K562 (cell line): Measurements from ENCODE around the gene RCHY1. TPM values are rescaled to one million over a fixed set of nuclear protein-coding genes. Genes with fewer than 3 reads are reported as not detected.
A peak's percentile ranks its signal among the peaks of the same experiment; 100 is the strongest.

Experiments
- ATAC-seq: fragments of 200-7000 bp; cut with Tn5 transposase; 3 replicates; pipeline ENCODE4 v1.9.1; 2020; ENCODE audit warnings: moderate library complexity
- BruUV-seq: library from RNA; stranded (reverse); fragments of 400-500 nt; replicated peaks from 2 replicates; lab custom pipeline; 2021; lab: Mats Ljungman, UMichigan
- CTCF ChIA-PET: fragments of 300-600 bp; formaldehyde crosslinking; extraction: SDS; loops from one replicate; lab custom pipeline; 2021; ENCODE audit warnings: low intra/inter-chr PET ratio; lab: Yijun Ruan, JAX
- POLR2A ChIA-PET: fragments of 300-600, 350-650 bp; sonication (Branson Sonifier 250); formaldehyde crosslinking; extraction: SDS; loops from one replicate; lab custom pipeline; 2021; ENCODE audit warnings: antibody characterized with exemption, inconsistent platforms; lab: Yijun Ruan, JAX
- DNase-seq, 4 experiments: peaks; one replicate each; pipeline versions ENCODE4 v3.0.0 to v3.0.0-alpha.2; 2011 to 2018; ENCODE audit warnings: low spot score in 3 of 4, mixed read lengths in 3 of 4; ENCODE audit errors: extremely low read depth in 1 of 4
- FAIRE-seq: peaks from 2 replicates; lab custom pipeline; 2011; peaks lifted over from hg19 to GRCh38; lab: Jason Lieb, UNC
- H2AFZ ChIP-seq: 2 replicates; pipeline ENCODE4 v1.6.0; 2011; ENCODE audit warnings: low read depth, low read length, control low read depth, inconsistent platforms
- H3K27ac ChIP-seq: fragments of 200-600 bp; 3 replicates; pipeline ENCODE4 v1.8.0; 2011; ENCODE audit warnings: low read depth, mild to moderate bottlenecking, control low read depth, inconsistent platforms, low read length, moderate library complexity, mixed read lengths; ENCODE audit errors: extremely low read depth
- H3K27me3 ChIP-seq, 2 experiments: fragments of 300-600 bp in 1 of 2; 2 replicates in 1 of 2; 3 replicates in 1 of 2; pipeline versions ENCODE4 v1.6.0 to v1.8.0; 2011; ENCODE audit warnings: inconsistent platforms in 2 of 2, low read length in 2 of 2, mild to moderate bottlenecking in 1 of 2, mixed read lengths in 1 of 2, moderate library complexity in 1 of 2; ENCODE audit not compliant: control insufficient read depth in 2 of 2, insufficient read depth in 2 of 2
- H3K36me3 ChIP-seq: fragments of 300-600 bp; 3 replicates; pipeline ENCODE4 v1.8.0; 2011; ENCODE audit warnings: mild to moderate bottlenecking, low read length, inconsistent platforms; ENCODE audit not compliant: control insufficient read depth, insufficient read depth
- H3K4me1 ChIP-seq, 2 experiments: fragments of 200-600 bp in 1 of 2; replicated peaks in 1 of 2; 2 replicates in 1 of 2; 3 replicates in 1 of 2; pipeline versions ENCODE4 v1.5.1 to v1.8.0; 2011; ENCODE audit warnings: inconsistent platforms in 2 of 2, low read length in 2 of 2, mild to moderate bottlenecking in 1 of 2, mixed read lengths in 1 of 2, moderate library complexity in 1 of 2; ENCODE audit not compliant: control insufficient read depth in 2 of 2, insufficient read depth in 2 of 2
- H3K4me2 ChIP-seq: 2 replicates; pipeline ENCODE4 v1.6.1; 2011; ENCODE audit warnings: low read length, control low read depth, inconsistent platforms, mixed read lengths; ENCODE audit not compliant: insufficient read depth
- H3K4me3 ChIP-seq: fragments of 200-600 bp; sonication (generic), shearing (Covaris generic); 2 replicates; pipeline ENCODE4 v1.5.1; 2016; ENCODE audit warnings: control low read depth, inconsistent platforms
- H3K79me2 ChIP-seq: fragments of 200-600 bp; 3 replicates; pipeline ENCODE4 v1.8.0; 2011; ENCODE audit warnings: low read length, inconsistent platforms; ENCODE audit not compliant: control insufficient read depth, insufficient read depth
- H3K9ac ChIP-seq, 2 experiments: 2 replicates each; pipeline versions ENCODE4 v1.6.0 to v1.6.1; 2011; ENCODE audit warnings: low read depth in 2 of 2, low read length in 2 of 2, control low read depth in 1 of 2, inconsistent platforms in 1 of 2, mild to moderate bottlenecking in 1 of 2, mixed read lengths in 1 of 2; ENCODE audit not compliant: insufficient read depth in 1 of 2
- H3K9me1 ChIP-seq: one replicate; pipeline ENCODE4 v1.6.0; 2011; ENCODE audit warnings: inconsistent platforms, mild to moderate bottlenecking, low read length, moderate library complexity; ENCODE audit not compliant: control insufficient read depth, insufficient read depth
- H3K9me3 ChIP-seq: replicated peaks from 2 replicates; pipeline ENCODE4 v1.5.1; 2011; ENCODE audit warnings: low read depth, low read length, inconsistent platforms; ENCODE audit not compliant: control insufficient read depth, insufficient read depth
- H4K20me1 ChIP-seq: replicated peaks from 2 replicates; pipeline ENCODE4 v1.6.1; 2011; ENCODE audit warnings: low read length, inconsistent platforms, mixed read lengths; ENCODE audit not compliant: control insufficient read depth, insufficient read depth
- BRD4 ChIP-seq: fragments of 200-600 bp; sonication (generic); IDR thresholded peaks from 2 replicates; pipeline ENCODE4 v1.6.1; 2017; ENCODE audit warnings: inconsistent platforms
- CREB5 ChIP-seq: fragments of 250-450 bp; sonication (Bioruptor Pico); IDR thresholded peaks from 2 replicates; pipeline ENCODE4 v1.5.0; 2020; ENCODE audit warnings: mild to moderate bottlenecking
- HSF4 ChIP-seq: fragments of 250-450 bp; sonication (Bioruptor Pico); IDR thresholded peaks from 2 replicates; pipeline ENCODE4 v2.1.2; 2022; ENCODE audit warnings: mild to moderate bottlenecking, moderate library complexity, borderline replicate concordance
- NR2F6 ChIP-seq: fragments of 450-650 bp; formaldehyde crosslinking; IDR thresholded peaks from 2 replicates; pipeline ENCODE4 v1.4.0; 2020; ENCODE audit warnings: mild to moderate bottlenecking
- PHF20 ChIP-seq: fragments of 450-650 bp; IDR thresholded peaks from 2 replicates; pipeline ENCODE4 v1.6.1; 2018; ENCODE audit not compliant: partially characterized antibody
- REST ChIP-seq, 2 experiments: fragments of 450-650 bp; formaldehyde crosslinking in 1 of 2; IDR thresholded peaks; 2 replicates each; pipeline versions ENCODE4 v1.4.0 to v1.6.1; 2014 to 2020; ENCODE audit warnings: mild to moderate bottlenecking in 2 of 2, borderline replicate concordance in 1 of 2, low read depth in 1 of 2
- TAF7 ChIP-seq: fragments of 450-650 bp; IDR thresholded peaks from 2 replicates; pipeline ENCODE4 v1.6.1; 2016; ENCODE audit warnings: missing genetic modification characterization, missing compliant biosample characterization
- ZNF280B ChIP-seq: fragments of 250-450 bp; sonication (Bioruptor Pico); IDR thresholded peaks from 2 replicates; pipeline ENCODE4 v1.5.1; 2021; ENCODE audit warnings: mild to moderate bottlenecking
- ZNF354B ChIP-seq: fragments of 250-450 bp; sonication (Bioruptor Pico); IDR thresholded peaks from 2 replicates; pipeline ENCODE4 v1.4.0; 2020
- ZNF668 ChIP-seq: fragments of 250-450 bp; sonication (Bioruptor Pico); IDR thresholded peaks from 2 replicates; pipeline ENCODE4 v1.8.0; 2022; ENCODE audit warnings: mild to moderate bottlenecking, inconsistent platforms
- ZNF76 ChIP-seq: fragments of 250-450 bp; sonication (Bioruptor Pico); IDR thresholded peaks from 2 replicates; pipeline ENCODE4 v1.4.0; 2020; ENCODE audit warnings: mild to moderate bottlenecking, moderate library complexity, borderline replicate concordance
- ZNF766 ChIP-seq: fragments of 200-800 bp; sonication (Bioruptor generic); conservative IDR thresholded peaks from 2 replicates; pipeline ENCODE4 v1.6.1; 2016; ENCODE audit warnings: missing genetic modification characterization, missing compliant biosample characterization
- in situ Hi-C: fragments of 300-500 bp; cut with MboI; formaldehyde crosslinking; loops from 4 replicates; pipeline ENCODE4 v1.15.0; 2018; ENCODE audit warnings: inconsistent platforms, mixed read lengths
- intact Hi-C: fragments of 100-400 bp; cut with micrococcal nuclease; formaldehyde crosslinking; loops from 2 replicates; pipeline ENCODE4 v1.14.2; 2022
- polyA plus RNA-seq, 8 experiments: library from polyadenylated mRNA; depleted of rRNA in 4 of 8; stranded (reverse) in 5 of 8; unstranded in 3 of 8; fragments of >200 nt; fragmentation: Nextera tagmentation in 2 of 8; fragmentation: Illumina TruSeq in 1 of 8; extraction: Ambion mirVana in 2 of 8; extraction: Trizol in 1 of 8; gene quantifications; 2 replicates each; pipeline versions ENCODE4 v1.2.1 to v1.2.3, GENCODE V29; 2011 to 2014; ENCODE audit warnings: inconsistent platforms in 1 of 8, missing spikeins in 1 of 8
- total RNA-seq, 7 experiments: library from RNA; depleted of rRNA in 6 of 7; stranded (reverse); fragments of >200 nt in 6 of 7; fragmentation: Illumina TruSeq in 2 of 7; extraction: Trizol in 2 of 7; gene quantifications; 2 replicates each; pipeline versions ENCODE4 v1.2.1 to v1.2.3, GENCODE V29; 2011 to 2021; ENCODE audit warnings: low replicate concordance in 1 of 7

Gene RCHY1
- total and polyA plus RNA-seq, 9 of the 15 experiments (the other 6 are each of a cell fraction or from before 2014, with no cell fraction given): 27.3 to 85.1 (median 45.9) TPM

- TF ChIP-seq CREB5: no peak
- no peak for TF ChIP-seq PHF20
- TF ChIP-seq ZNF354B (CRISPR knock-in tag): no peak
- no peak for TF ChIP-seq NR2F6 (CRISPR knock-in tag)
- no peak for TF ChIP-seq ZNF280B (CRISPR knock-in tag)
- no peak for TF ChIP-seq ZNF668 (CRISPR knock-in tag)
- no peak for TF ChIP-seq HSF4
- TF ChIP-seq ZNF766: no peak
- TF ChIP-seq BRD4: no peak
Observed at GRCh38 chr4:75434105-75434504, 80.1 kb downstream of the RCHY1 start (continued).

GRCh38 chr4:75432683-75433082, 81.5 kb downstream of the RCHY1 start:
- Histone ChIP-seq H3K9me3 (no peaks in the 10 kb centered on the region), H3K4me3 (no peak overlapping the region), H3K36me3 (no peaks in the 10 kb centered on the region), H3K4me1 (no peaks in the 10 kb centered on the region), H4K20me1 (no peaks in the 10 kb centered on the region), H2AFZ (peak overlapping the region; percentile 49; the same call in 1 of the 2 replicates), H3K27ac (no peak overlapping the region), H3K27me3 (no peaks in the 10 kb centered on the region; a peak in 1 of 5 replicates), H3K79me2 (no peaks in the 10 kb centered on the region), H3K9ac (no peak overlapping the region), H3K9me1 (no peaks in the 10 kb centered on the region), H3K4me2 (no peak overlapping the region; the same call in 1 of the 2 replicates)
- ChIA-PET CTCF (no interaction called here), POLR2A (no interaction called here)
- BruUV-seq: no TSS peak
- in situ Hi-C loops (no loop called here), intact Hi-C loops (no loop called here)
- FAIRE-seq: peak; percentile 88
- ATAC-seq: peak; percentile 98
- peak in 3 of 4 experiments; percentile 10 to 55 (median 54) for DNase-seq
- no peak for TF ChIP-seq TAF7 (tag)
- no peak for TF ChIP-seq ZNF76 (CRISPR knock-in tag)
- peak; percentile 17; the same call in 1 of the 2 replicates for TF ChIP-seq REST (IDR thresholded peaks at IDR 0.05; ENCODE audit: borderline replicate concordance)
- no peak for TF ChIP-seq REST (CRISPR knock-in tag; IDR thresholded peaks at IDR 0.05; ENCODE audit: low read depth)
